Activated CD8-positive, alpha-beta memory T cell treated with anti-CD3 and anti-CD28 coated beads for 24 hours (primary cell): ENCODE data around the gene GZMM.

Source experiments
- DNase-seq: peaks from one replicate; pipeline ENCODE4 v3.0.0-alpha.2; 2020

The GZMM gene

DNA sequence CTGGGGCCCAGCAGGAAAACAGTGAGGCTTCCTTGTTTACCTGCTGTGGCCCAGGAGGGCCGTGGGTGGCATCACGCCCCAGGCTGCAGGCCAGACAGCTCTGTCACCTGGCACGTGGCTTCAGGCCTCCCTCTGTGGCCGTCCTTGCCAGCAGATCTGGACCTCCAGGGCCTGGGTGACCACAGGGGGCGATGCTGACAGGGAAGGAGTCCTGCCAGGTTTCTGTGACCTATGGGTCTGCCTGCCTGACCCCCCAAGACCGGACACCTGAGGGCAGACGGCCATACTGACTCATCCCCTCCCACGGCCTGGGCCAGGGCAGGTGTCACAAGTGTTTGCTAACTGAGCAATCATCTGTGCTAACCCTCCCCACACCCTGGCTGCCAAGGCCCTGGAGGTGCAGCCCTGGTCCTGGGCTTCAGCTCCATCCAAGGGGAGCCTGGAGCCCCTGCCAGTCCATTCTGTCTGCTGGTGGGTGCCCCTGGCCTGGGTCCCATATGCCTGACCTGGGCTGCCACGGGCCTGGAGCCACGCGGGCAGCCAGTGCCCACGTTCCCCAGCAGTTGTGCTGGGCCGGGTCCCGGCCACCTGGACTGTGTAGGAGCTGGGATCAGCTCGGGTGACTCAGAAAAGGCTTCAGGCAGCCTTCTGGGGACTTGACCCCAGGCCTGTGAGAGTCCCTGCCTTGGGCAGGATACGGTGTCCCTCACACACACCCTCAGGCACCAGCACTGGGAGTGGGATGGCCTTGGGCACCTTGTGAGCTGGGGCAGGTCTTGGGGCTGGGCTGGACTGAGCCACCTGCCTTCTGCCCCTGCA, 8.6 kb upstream of the GZMM start:
- no peak for DNase-seq

DNA sequence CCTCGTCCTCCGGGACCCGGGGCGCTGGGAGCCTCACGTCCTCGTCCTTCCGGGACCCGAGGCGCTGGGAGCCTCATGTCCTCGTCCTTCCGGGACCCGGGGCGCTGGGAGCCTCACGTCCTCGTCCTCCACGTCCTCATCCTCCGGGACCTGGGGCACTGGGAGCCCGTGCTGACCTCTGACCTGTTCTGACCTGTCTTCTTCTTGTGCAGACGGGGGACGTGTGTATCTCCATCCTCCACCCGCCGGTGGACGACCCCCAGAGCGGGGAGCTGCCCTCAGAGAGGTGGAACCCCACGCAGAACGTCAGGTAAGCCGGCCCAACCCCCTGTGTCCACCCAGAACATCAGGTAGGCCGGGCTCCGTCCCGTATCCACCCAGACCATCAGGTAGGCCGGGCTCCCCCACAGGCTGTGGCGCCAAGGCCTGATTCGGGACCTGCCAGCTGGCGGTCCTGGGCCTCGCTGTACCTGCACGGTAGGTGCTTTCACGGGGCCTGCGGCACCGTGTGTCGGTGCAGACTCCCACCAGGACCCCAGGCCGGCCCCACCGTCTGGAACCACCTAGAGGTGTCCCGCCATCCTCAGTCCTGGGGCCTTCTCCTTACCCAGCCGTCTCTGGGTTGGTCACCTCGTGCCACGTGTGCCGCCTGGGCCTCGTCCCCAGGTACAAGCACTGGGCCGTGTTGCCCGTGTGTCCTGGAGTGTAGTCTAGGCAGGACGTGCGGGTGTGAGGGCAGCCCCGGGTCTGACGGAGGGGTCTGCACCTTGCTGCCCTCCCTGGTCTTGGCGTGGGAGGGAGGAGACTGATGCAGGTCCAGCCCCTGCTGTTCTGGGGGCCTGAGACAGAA, 7.6 kb upstream of the GZMM start:
- no peak for DNase-seq

DNA sequence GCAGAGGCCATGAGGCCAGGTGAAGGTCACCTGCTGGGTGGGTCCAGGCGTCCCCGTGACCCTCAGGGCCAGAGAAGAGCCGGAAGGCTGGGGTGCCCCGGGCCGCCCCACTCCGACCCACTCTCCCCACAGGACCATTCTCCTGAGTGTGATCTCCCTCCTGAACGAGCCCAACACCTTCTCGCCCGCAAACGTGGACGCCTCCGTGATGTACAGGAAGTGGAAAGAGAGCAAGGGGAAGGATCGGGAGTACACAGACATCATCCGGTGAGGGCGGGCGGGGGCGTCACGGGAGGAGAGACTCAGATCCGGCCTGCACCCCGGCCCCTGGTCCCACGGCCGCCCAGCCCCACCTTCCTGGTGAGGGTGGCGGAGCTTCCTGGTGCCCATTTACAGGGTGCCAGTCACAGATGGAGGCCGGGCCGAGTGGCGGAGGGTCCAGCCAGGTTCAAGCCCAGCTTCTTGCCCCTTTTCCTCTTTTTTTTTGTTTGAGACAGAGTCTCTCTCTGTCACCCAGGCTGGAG, 6.9 kb upstream of the GZMM start:
- DNase-seq = no peak

DNA sequence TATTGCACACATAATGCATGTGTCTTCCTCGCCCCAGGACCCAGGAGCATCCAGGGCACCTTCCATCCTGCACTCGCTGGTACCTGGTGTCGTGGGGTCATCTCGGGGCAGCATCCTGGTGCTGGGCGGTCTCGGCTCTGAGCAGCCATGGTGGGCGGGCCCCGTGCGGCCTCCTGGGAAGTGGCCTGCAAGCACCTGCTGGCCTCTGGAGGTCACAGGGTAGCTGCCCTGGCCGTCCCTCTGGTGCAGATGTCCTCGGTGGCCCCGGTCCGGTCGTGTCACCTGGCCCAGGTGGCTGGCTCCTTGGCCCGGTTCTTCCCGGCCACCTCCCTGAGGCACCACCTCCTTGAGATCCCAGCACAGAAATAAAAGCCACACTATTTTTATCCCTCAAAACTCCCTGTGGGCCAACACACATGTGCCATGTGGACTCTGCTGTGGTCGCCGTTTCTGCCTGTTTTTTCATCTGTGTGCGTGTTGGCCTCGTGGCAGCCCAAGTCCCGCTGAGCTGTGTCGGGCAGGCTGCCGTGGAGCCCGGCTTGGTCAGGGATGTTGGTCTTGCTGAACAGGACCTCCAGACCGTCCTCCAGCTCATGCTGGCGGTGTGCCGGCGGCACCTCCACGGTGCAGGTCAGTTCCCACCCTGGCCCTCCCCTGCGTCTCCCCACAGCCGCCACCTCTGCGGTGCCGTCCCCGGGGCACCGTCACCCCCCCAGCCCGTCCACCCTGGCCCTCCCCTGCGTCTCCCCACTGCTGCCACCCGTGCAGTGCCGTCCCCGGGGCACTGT, 5.0 kb upstream of the GZMM start:
- DNase-seq = no peak

DNA sequence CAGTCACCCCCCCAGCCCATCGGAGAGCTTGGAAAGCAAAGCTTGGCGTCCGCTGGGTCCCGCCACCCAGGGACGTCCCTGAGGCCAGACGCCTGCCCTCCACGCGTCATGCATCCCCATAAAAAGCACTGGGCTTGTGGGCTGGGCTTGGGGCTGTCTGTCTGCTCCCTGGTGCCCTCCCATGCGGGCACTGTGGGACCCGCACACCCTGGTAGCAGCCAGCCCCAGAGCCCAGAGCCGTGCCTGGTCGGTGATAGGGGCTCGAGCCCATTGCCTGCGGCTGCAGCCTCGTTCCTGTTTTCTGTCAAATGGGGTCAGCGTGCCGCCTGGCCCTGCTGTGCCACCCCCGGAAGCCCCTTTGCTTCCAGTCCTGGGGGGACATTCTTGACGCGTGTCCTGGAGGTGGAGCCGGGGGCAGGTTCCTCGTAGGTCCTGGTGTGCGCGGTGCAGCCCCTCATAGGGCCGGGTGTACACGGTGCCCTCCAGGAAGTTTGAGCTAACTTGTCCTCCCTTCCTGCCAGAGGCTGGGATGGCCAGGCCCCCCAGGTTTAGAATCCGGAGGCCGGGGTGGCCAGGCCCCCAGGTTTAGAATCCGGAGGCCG, 4.3 kb upstream of the GZMM start:
- DNase-seq = no peak

DNA sequence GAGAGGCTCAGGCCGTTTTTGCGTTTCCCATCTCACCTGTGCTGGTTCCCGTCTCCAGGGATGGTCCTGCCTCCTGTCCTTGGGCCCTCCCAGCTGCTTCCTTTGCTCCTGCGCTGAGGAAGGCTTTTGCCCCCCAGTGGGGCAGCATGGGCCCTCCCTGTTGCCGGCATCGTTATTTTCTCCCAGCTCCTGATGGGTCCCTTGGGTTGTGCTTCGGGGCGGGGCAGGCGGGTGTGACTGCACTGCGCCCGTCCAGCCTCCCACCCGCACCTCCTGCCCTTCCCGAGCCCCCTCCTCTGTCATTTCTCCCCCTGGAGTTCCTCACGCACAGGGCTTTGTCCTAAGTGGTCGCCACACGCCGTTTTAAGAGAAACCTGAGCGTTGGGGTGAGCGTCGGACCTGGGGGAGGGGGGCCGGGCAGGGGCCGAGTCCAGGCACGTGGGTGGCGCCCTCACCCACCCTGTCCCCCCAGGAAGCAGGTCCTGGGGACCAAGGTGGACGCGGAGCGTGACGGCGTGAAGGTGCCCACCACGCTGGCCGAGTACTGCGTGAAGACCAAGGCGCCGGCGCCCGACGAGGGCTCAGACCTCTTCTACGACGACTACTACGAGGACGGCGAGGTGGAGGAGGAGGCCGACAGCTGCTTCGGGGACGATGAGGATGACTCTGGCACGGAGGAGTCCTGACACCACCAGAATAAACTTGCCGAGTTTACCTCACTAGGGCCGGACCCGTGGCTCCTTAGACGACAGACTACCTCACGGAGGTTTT, 2.8 kb upstream of the GZMM start:
- DNase-seq = no peak

DNA sequence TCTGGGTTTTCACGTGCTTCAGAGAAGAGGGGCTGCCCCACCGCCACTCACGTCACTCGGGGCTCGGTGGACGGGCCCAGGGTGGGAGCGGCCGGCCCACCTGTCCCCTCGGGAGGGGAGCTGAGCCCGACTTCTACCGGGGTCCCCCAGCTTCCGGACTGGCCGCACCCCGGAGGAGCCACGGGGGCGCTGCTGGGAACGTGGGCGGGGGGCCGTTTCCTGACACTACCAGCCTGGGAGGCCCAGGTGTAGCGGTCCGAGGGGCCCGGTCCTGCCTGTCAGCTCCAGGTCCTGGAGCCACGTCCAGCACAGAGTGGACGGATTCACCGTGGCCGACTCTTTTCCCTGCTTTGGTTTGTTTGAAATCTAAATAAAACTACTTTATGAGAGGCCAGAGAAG, 2.2 kb upstream of the GZMM start:
- no peak for DNase-seq

DNA sequence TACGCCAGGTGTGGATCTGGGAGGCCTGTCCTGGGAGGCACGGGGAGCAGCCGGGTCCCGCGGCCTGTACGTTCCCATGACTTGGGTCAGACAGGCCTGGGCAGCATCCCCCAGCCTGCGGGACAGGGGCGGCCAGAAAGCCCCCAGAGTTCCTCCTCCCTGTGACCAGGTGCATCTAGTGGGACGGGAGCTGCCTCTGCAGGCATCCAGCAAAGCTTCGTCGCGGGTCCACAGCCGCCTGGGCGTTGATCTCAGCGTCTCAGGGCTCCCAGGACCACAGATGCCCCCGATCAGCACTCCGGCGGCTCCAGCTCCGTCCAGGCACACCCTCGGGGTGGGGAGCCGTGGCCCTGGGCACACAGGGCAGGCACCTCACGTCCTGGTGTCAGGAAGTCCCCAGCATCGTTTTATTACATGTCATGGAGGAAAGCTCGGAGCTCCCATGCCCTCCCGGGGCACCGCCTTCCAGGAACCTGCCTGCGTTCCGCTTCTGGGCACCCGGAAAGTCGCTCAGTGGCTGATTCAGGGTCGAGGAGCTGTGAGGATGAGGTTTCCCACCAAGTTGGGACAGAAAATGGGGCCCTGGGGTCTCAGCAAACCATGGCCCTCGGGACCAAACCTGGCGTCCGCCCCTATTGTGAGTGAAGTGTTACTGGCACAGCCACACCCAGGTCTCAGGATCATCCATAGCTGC, 1.5 kb upstream of the GZMM start:
- no peak for DNase-seq

DNA sequence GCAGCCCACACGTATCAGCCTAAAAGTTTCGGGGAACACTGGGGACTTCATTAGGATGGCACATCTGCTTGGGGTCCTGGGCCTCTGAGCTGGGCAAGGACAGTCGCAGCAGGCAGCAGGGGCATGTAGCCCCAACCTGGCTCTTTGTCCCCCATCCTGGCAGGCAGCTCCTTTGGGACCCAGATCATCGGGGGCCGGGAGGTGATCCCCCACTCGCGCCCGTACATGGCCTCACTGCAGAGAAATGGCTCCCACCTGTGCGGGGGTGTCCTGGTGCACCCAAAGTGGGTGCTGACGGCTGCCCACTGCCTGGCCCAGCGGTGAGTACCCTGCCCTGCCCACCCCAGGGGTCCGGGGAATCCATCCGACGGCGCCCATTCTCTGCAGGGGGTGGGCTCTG, 3.3 kb downstream of the GZMM start:
- DNase-seq = no peak

DNA sequence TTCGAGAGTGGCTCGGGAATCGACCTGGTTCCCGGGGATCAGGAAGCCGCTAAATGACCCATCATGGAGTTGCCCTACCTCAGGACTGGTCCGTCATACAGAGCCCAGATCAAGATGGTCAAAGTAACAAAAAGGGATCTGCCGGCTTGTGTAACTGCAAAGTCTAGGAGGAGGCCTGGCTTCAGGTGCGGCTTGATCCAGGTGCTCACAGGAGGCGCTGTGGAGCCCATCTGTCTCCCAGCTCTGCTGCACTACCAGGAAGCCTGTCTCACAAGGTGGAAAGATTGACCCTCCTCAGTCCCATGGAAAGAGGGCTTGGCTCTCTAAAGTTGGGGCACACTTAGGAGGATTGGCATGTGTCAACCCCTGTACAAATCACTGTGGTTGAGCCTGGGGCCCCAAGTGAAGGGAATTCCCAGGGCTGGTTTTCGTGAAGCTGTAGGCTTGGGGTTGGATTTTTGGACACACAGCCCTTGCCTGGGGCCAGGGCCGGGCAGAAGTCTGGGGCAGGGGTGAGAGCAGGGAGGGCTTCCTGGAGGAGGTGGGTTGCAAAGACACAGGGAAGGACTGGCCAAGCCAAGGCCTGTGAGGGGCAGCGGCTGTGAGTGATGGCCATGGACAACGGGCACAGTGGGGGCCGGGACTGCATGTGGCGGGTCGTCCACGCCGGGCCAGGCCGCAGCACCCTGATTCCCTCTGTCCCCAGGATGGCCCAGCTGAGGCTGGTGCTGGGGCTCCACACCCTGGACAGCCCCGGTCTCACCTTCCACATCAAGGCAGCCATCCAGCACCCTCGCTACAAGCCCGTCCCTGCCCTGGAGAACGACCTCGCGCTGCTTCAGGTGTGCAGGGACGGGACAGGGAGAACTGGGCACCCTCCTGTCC, 4.2 kb downstream of the GZMM start:
- DNase-seq = no peak

DNA sequence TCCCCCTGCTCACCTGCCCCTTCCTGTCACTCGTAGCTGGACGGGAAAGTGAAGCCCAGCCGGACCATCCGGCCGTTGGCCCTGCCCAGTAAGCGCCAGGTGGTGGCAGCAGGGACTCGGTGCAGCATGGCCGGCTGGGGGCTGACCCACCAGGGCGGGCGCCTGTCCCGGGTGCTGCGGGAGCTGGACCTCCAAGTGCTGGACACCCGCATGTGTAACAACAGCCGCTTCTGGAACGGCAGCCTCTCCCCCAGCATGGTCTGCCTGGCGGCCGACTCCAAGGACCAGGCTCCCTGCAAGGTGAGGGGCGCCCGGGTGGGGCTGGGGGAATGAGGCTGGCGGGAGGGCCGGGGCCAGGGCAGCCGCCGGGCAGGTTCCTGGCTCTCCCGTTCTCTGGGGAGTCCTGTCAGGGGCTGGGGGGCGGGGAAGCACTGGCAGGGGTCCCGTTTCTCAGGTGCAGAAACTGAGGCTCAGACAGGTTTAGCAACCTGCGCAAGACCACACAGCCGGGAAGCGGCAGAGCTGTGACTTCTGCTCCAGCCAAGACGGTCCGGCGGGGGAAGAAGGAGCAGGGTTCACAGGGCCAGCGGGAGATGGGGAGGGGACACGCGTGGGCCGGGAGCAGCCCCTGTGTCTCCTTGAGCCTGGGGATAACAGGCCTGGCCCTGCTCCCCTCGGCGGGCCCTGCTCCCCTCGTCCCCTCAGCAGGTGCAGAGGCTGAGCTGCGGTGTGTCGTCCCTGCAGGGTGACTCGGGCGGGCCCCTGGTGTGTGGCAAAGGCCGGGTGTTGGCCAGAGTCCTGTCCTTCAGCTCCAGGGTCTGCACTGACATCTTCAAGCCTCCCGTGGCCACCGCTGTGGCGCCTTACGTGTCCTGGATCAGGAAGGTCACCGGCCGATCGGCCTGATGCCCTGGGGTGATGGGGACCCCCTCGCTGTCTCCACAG, 5.3 kb downstream of the GZMM start:
- no peak for DNase-seq

DNA sequence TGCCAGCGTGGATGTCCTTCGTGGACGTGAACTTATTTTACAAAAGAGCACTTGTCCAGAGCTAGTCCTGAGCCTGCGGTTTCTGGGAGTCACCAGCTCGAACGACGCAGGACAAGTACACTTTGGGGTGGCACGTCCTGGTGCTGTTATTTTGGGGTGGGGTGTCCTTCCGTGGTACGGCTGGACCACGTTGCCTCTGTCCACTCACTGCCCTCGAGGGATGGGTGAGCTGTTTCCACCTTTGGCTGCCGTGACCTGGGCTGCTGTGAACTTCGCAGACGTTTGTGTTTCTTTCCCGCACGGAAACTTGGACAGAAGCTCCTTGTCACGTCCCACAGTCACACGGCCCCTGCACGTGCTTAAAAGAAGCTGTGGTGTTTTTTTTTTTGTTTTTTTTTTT, 11.0 kb downstream of the GZMM start:
- no peak for DNase-seq

DNA sequence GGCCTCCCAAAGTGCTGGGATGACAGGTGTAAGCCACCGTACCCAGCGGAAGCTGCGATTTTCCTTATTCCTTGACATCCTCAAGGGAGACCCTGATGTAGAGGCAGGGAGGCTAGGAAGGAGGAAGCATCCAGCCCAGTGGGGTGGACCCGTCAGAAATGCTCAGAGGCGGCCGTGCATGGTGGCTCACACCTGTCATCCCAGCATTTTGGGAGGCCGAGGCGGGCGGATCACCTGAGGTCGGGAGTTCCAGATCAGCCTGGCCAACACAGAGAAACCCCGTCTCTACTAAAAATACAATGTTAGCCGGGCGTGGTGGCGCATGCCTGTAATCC, 11.6 kb downstream of the GZMM start:
- no peak for DNase-seq

DNA sequence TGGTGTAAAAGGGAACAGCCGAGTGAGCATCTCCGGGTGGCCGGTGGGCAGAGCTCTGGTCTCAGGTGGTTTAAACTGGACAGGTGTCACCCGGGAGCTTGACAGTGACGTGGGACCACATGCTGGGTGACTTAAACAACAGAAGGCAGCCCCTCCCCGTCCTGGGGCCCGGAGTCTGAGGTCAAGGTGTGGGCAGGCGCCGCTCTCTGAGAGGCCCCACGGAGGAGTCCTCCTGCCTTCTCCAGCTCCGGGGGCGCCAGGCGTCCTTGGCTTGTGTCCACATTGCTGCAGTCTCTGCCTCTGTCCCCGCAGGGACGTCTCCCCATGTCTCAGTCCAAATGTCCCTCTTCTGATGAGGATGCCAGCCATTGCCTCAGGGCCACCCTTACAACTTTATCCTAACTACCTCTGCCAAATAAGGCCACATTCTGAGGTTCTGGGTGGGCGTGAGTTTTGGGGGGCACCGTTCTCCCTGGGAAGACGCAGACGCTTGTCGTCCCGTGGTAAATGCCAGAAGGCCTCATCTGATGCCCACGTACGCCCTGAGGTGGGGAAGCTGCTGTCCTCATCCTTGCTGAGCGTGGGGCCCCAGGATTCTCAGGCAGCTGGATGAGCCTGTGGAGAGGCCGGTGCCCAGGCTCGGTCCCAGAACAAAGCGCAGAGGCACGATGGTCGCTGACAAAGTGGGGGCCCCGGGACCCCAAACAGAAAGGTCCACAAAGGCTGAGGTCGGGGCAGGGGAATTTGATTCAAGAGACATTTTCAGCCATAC, 12.9 kb downstream of the GZMM start:
- no peak for DNase-seq

DNA sequence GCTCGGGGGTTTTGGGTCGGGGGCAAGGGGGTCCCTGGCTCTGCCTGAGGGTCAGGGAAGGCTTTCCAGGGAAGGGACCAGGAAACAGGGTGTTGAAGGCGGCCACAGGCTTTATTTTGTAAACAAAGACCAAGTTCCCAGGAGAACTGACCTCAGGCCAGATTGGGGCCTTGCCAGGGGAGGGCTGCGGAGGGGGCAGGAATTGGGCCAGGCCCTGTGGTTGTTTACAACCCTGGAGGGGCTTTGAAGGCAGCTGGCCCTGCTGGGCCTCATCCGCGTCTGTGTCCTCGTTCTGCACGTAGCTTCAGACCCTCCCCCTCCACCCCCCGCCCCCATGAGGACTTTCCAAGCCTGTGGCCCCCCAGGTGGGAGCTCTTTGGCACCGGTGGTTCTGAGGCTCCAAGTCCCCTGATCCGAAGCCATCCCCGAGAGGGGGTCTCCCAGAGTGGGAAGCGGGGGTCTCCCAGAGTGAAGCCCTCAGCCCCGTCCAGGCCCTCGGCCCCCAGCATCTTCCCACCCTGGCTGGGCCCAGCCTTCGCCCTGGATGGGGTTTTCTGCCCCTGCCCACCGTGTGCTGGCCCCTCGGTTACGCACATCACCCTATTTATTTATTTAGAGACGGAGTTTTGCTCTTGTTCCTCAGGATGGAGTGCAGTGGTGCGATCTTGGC, 15.1 kb downstream of the GZMM start:
- no peak for DNase-seq

DNA sequence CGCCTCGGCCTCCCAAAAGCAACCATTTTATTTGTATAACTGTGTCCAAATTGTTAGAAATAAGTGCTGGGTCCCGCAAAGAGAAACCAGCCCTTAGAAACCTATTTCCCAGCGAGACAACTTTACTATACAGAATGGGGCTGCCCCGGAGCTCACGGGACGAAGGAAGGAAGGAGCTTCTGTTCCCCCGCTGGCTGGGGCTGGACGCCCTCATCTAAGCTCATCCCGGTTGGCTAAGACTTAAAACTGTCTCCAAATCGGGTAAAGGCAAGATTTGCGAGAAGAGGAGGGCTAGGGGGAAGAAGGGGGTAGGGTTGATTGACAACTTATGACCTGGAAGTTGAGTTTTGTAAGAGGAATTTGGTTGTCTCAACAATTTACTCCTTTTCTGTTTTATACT, 16.3 kb downstream of the GZMM start:
- DNase-seq = no peak

DNA sequence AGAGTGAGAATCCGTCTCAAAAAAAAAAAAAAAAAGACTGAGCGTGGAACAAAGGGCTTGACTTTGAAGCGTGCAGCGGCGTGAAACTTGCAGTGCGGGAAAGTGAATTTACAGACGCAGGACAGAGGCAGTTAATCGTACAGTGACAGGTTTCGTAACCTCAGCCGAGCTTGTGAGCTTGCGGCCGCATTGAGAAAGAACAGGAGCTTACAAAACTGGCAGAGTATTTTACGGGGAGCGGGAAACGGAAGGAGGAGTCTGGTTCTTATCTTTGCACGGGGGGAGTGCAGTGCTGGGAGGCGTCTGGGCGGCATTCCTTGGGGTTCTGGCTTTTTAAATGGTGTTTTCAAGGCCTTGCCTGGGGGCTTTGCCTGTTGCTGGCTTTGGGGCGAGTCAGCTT, 22.6 kb downstream of the GZMM start:
- no peak for DNase-seq

DNA sequence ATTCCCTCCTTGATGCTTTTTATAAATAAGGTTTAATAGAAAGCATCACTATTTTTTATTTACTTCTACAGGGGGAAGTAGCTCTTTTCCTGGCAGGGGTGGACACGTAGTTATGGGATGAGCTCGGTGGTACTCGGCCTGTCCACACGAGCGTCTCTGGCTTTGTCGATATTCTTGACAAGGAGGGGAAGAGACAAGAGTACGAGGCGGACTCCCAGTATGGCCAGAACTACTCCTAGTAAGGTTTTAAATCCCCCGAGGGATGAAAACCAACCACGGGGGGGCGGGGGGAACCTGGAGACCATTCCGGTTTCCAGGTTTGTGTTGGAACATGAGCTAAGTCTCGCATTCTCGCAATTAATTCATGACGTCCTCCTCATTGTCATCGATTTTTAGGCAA, 23.0 kb downstream of the GZMM start:
- no peak for DNase-seq
